GM21367 (cell line): Measurements from ENCODE around the gene EPB41L4B.

Source experiments
- ATAC-seq: cut with Tn5 transposase; IDR thresholded peaks from one replicate; pipeline ENCODE4 v1.9.1; 2021; ENCODE audit not compliant: unreplicated experiment

The EPB41L4B gene

GRCh38 chr9:109321727-109322126, 868 bp upstream of the EPB41L4B start:
- ATAC-seq: no peak

GRCh38 chr9:109320331-109320741, 523 bp downstream of the EPB41L4B start:
- peak; percentile 13 for ATAC-seq

DNA sequence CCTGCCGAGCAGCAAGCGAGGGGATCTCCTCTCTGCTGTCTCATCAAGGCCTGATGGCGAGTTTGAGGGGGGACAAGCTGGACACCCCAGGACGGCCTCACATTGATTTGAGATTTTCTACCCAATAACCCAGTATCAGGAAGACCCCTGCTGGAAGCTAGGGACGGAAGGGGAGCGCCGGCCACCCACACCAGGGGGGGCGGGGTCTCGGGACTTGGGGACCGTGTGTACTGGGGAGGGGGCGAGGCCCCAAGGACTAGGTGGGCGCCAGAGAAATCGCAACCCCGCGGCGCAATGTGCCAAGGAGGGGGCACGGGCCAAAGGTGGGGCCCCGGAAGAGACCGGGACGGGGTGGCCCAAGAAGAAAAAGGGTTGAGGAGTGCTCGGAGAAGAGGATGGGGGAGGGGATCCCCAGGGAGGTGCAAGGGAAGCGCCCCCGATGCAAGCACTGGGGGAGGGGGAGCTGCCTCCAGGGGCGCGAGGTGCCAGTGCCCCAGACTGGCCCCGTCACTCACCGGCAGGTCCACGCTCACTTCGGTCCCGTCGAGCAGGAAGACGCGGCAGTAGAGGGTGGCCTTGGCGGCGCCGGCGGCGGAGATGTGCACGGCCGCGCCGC, 1.1 kb downstream of the EPB41L4B start:
- ATAC-seq: peak; percentile 8

GRCh38 chr9:109319017-109319625, 1.7 kb downstream of the EPB41L4B start:
- no peak for ATAC-seq

DNA sequence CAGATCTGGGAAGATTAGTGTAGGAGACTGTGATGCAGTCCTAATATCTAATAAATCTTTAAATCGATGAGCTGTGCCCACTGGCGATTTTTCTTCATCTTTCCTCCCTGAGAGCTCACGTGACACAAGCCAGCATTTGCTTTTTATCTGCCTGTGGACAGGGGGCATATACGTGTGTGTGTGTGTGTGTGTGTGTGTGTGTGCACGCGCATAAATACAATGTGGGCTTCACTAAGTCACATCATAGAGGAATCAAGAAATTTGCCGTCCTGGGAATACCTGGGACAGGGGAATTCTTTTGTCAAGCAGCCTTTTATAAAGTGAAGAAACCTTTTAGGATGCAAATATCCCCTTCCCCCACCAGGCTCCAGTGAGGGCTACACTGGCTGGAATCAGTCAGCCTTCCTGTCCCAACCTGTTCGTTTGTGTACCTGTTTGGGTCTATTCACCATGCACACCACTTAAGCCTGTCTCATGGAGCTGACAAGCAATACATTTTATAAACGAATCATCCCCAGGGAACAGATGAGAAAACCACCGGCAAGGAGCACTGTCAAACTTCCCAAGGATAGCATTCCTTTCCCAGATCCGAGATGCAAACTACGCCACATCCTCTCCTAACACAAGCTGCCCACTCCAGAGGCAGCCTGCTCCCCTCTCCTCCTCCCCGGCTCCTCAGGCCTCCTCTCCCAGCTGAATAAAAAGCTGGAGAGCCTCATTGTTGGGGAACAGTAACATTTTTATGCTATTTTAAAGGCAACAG, 2.7 kb downstream of the EPB41L4B start:
- ATAC-seq: no peak

- ATAC-seq: no peak
Measured at GRCh38 chr9:109317311-109317978, 3.4 kb downstream of the EPB41L4B start.

DNA sequence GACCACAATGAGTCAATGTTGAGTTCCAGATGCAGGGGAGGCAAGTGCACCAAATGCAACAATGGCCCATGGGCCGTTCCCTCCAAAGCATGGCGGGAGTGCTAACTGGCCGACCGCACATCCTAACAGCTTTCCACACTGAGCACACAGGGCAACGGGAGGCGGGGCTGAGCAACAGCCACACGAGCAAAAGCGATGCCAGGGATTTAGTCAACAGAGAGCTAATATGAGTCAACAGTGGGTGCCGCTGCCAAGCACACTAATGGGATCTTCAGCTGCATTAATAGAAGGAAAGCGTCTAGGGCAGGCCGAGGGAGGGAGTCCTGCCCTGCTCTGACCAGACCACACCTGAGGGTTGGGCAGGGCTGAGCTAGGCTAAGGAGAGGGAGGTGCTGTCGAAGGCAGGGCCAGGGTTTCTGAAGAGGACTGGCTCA, 4.6 kb downstream of the EPB41L4B start:
- ATAC-seq: no peak

GRCh38 chr9:109315480-109316206, 5.2 kb downstream of the EPB41L4B start:
- ATAC-seq: no peak

DNA sequence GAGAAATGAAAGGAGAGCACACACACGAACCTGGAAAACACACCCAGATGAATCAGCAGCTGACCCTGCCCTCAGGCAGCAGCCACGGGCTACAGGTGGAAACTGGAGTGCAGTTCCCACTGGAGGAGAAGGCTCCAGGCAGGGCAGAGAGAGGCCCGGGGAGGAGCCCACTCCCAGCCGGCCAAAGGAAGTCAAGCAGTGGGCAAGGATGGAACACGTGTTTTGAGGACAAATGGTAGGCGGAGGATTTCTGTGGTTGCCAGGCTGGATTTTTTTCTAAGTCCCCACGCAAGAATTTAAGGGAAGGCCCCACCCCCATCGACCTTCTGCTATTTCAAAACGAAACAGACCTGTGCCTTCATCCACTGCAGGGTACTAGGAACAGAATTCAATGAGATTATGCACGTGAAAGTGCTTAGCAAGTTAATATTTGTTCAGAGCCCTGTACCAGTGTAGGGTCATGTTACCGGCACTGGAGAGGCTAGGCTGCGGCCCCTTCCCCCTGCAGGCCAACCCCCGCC, 6.8 kb downstream of the EPB41L4B start:
- no peak for ATAC-seq

DNA sequence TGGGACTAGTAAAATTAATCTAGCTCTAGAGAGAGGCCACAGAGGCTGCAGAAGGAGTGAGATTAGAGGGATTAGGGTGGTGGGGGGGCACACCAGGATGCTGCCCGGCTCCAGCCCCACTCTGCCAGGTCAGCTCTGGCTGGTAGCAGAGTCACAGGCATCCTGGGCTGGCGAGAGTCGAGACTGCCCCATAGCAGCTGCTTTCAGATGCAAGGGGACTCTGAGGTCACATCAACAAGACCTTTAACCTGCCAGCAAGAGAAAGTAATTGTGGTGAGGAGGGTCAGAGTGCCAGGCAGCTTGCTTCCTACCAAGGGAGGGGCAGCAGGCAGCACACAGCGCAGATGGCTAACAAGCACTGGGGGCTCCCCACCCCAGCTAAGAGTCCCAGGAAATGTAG, 7.5 kb downstream of the EPB41L4B start:
- ATAC-seq: no peak

GRCh38 chr9:109312783-109313182, 8.1 kb downstream of the EPB41L4B start:
- ATAC-seq: no peak

- ATAC-seq: no peak
Measured at GRCh38 chr9:109311731-109312130, 9.1 kb downstream of the EPB41L4B start.

GRCh38 chr9:109311286-109311685, 9.6 kb downstream of the EPB41L4B start:
- ATAC-seq: no peak

GRCh38 chr9:109310486-109310901, 10.4 kb downstream of the EPB41L4B start:
- no peak for ATAC-seq

- no peak for ATAC-seq
Measured at GRCh38 chr9:109309282-109309681, 11.6 kb downstream of the EPB41L4B start.

DNA sequence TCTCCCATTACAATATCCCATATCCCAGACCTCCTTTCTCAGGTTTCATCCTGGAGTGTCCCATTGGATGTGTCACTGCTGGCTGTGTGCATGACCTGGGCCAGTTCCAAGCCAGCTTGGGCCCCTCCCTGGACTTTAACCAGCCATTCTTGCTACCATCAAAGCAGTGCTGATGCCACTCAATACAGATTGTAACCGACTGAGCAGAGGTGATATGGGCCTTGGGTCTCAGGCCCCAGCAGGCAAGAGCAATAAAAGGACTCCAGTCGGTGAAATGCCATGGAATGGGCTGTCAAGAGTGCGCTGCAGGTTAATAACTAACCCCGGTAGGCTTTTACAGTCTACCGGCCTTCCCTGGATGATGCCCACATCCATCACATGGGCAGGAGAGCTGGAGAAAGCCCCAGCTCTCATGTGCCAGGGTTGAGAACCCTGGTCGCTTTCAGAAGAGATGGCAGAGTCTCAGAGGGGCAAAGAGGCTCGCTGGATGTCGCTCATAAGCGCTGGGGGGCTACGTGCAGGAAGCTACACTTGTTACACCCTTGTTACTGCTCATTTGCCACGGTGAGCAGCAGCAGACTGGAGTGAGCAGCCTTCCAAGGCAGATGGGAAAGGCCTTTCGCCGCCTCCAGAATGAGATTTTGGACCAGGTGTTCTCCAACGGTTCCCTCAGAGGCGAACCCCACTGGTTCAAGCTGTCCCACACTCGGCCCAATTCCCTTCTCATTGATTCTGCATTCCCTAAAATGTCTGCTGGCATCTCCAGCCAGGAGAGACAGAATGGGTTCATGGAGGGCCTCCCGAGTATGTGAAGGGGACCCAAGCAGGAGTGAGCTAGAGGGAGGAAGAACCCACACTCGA, 13.2 kb downstream of the EPB41L4B start:
- no peak for ATAC-seq

GRCh38 chr9:109305801-109306200, 15.1 kb downstream of the EPB41L4B start:
- no peak for ATAC-seq

- ATAC-seq: no peak
Measured at GRCh38 chr9:109304347-109304746, 16.5 kb downstream of the EPB41L4B start.

- no peak for ATAC-seq
Measured at GRCh38 chr9:109303900-109304299, 17.0 kb downstream of the EPB41L4B start.

DNA sequence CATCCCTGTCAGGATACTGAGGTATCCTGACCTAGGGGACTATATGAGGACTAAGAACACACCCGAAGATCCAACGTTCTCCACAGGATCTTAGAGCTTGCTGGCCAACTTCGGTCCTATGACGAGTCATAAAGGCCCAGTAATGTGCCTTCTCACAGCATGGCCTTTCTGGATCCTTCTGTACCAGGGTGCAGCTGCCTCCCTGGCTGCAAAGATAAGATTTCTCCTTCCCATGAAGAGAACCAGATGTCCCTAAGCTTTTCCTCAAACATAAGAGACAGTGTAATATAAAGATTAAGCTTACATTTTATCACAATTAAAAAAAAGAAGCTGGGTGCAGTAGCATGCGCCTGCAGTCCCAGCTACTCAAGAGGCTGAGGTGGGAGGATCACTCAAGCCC, 18.3 kb downstream of the EPB41L4B start:
- no peak for ATAC-seq
